ENCODE data around the gene MGLL. TPM values are rescaled to one million over a fixed set of nuclear protein-coding genes. Genes with fewer than 3 reads are reported as not detected.
A peak's percentile ranks its signal among the peaks of the same experiment; 100 is the strongest.
"Not testable (repeated sequence)": the region's sequence is repeated elsewhere in the genome, so short reads cannot be mapped to it uniquely, and the experiment has no call there.

MGLL gene
- total RNA-seq, 1 donor from 2014 or later, result 36.4 TPM

- DNase-seq, result peak; percentile 96
Measured at GRCh38 chr3:127688416-127689265, 133.7 kb downstream of the MGLL start.

GRCh38 chr3:127688022-127688415 is 134.3 kb downstream of the MGLL start:
- DNase-seq, result no peak

- no peak for DNase-seq
Measured at GRCh38 chr3:127687228-127687737, 135.0 kb downstream of the MGLL start.

- DNase-seq, result no peak
Measured at GRCh38 chr3:127686512-127686894, 135.8 kb downstream of the MGLL start.

GRCh38 chr3:127685708-127686511 is 136.4 kb downstream of the MGLL start:
- no peak for DNase-seq

GRCh38 chr3:127684871-127685707 is 137.2 kb downstream of the MGLL start:
- DNase-seq, result no peak

GRCh38 chr3:127682561-127682960 is 139.8 kb downstream of the MGLL start:
- no peak for DNase-seq

- DNase-seq, result not testable (repeated sequence)
Measured at GRCh38 chr3:127682175-127682554, 140.2 kb downstream of the MGLL start.

- DNase-seq, result no peak
Measured at GRCh38 chr3:127680798-127681221, 141.5 kb downstream of the MGLL start.

GRCh38 chr3:127680146-127680661 is 142.1 kb downstream of the MGLL start:
- no peak for DNase-seq

GRCh38 chr3:127679534-127680145 is 142.7 kb downstream of the MGLL start:
- DNase-seq, result no peak

GRCh38 chr3:127678611-127679533 is 143.4 kb downstream of the MGLL start:
- no peak for DNase-seq

- no peak for DNase-seq
Measured at GRCh38 chr3:127678315-127678599, 144.1 kb downstream of the MGLL start.

- no peak for DNase-seq
Measured at GRCh38 chr3:127677541-127678314, 144.6 kb downstream of the MGLL start.

- DNase-seq, result no peak
Measured at GRCh38 chr3:127676921-127677351, 145.4 kb downstream of the MGLL start.

GRCh38 chr3:127676456-127676855 is 145.9 kb downstream of the MGLL start:
- DNase-seq, result no peak

- no peak for DNase-seq
Measured at GRCh38 chr3:127675651-127676391, 146.5 kb downstream of the MGLL start.

- no peak for DNase-seq
Measured at GRCh38 chr3:127674790-127675189, 147.5 kb downstream of the MGLL start.
